HepG2 (cell line): ENCODE measurements around the gene SPAG7. TPM values are rescaled to one million over a fixed set of nuclear protein-coding genes. Genes with fewer than 3 reads are reported as not detected.
A peak's percentile ranks its signal among the peaks of the same experiment; 100 is the strongest.

Experiments
- CAMTA2 ChIP-seq: sonication (generic); formaldehyde crosslinking; IDR thresholded peaks from 2 replicates; pipeline ENCODE4 v1.4.0; 2020; ENCODE audit warnings: mild to moderate bottlenecking, missing genetic modification reagents, borderline replicate concordance
- DDIT3 ChIP-seq: sonication (generic); formaldehyde crosslinking; IDR thresholded peaks from 2 replicates; pipeline ENCODE4 v1.4.0; 2020; ENCODE audit warnings: mild to moderate bottlenecking, missing genetic modification reagents
- GPBP1L1 ChIP-seq: sonication (generic); formaldehyde crosslinking; IDR thresholded peaks from 2 replicates; pipeline ENCODE4 v1.5.0; 2020; ENCODE audit warnings: mild to moderate bottlenecking, missing genetic modification reagents
- HNRNPLL ChIP-seq: fragments of 200-400 bp; formaldehyde crosslinking; IDR thresholded peaks from 2 replicates; pipeline ENCODE4 v1.6.1; 2017; ENCODE audit warnings: mild to moderate bottlenecking, low read depth, low read length; ENCODE audit not compliant: poor library complexity, severe bottlenecking
- MEIS2 ChIP-seq: sonication (generic); formaldehyde crosslinking; IDR thresholded peaks from 2 replicates; pipeline ENCODE4 v1.9.0; 2021; ENCODE audit warnings: mild to moderate bottlenecking, missing genetic modification reagents
- SIX4 ChIP-seq: sonication (generic); formaldehyde crosslinking; IDR thresholded peaks from 2 replicates; pipeline ENCODE4 v1.4.0; 2020; ENCODE audit warnings: missing genetic modification reagents
- SP5 ChIP-seq: IDR thresholded peaks from 2 replicates; pipeline ENCODE4 v1.6.1; 2016; ENCODE audit warnings: low read depth, borderline replicate concordance
- SRSF4 ChIP-seq: fragments of 200-400 bp; formaldehyde crosslinking; IDR thresholded peaks from one replicate; pipeline ENCODE4 v1.6.1; 2018; ENCODE audit warnings: mild to moderate bottlenecking, low read depth, low read length, moderate library complexity; ENCODE audit not compliant: poor library complexity, severe bottlenecking
- TAF15 ChIP-seq: fragments of 200-400 bp; formaldehyde crosslinking; IDR thresholded peaks from one replicate; pipeline ENCODE4 v1.6.1; 2018; ENCODE audit warnings: mild to moderate bottlenecking, low read depth, low read length; ENCODE audit not compliant: poor library complexity, severe bottlenecking
- ZEB1 ChIP-seq: IDR thresholded peaks from 2 replicates; pipeline ENCODE4 v1.6.1; 2012; ENCODE audit warnings: mild to moderate bottlenecking, low read depth, inconsistent platforms; ENCODE audit not compliant: insufficient replicate concordance
- ZFP41 ChIP-seq: sonication (generic); formaldehyde crosslinking; IDR thresholded peaks from 2 replicates; pipeline ENCODE4 v1.4.0; 2020; ENCODE audit warnings: mild to moderate bottlenecking, missing genetic modification reagents, borderline replicate concordance
- ZNF772 ChIP-seq: sonication (generic); formaldehyde crosslinking; IDR thresholded peaks from 2 replicates; pipeline ENCODE4 v1.5.0; 2020; ENCODE audit warnings: mild to moderate bottlenecking, missing genetic modification reagents
- ZNF781 ChIP-seq: sonication (generic); formaldehyde crosslinking; IDR thresholded peaks from 2 replicates; pipeline ENCODE4 v1.5.1; 2020; ENCODE audit warnings: borderline replicate concordance, mild to moderate bottlenecking, missing genetic modification reagents; ENCODE audit errors: not compliant biosample characterization
- ZNF83 ChIP-seq: sonication (generic); formaldehyde crosslinking; IDR thresholded peaks from 2 replicates; pipeline ENCODE4 v1.4.0; 2020; ENCODE audit warnings: missing genetic modification reagents, mild to moderate bottlenecking, borderline replicate concordance
- ZZZ3 ChIP-seq: sonication (generic); formaldehyde crosslinking; IDR thresholded peaks from 2 replicates; pipeline ENCODE4 v1.4.0; 2020; ENCODE audit warnings: missing genetic modification reagents, mild to moderate bottlenecking, borderline replicate concordance
- polyA plus RNA-seq, 8 experiments: library from polyadenylated mRNA; depleted of rRNA in 3 of 8; stranded (reverse) in 7 of 8; unstranded in 1 of 8; fragments of >200 nt; fragmentation: Illumina TruSeq in 4 of 8; extraction: Trizol in 4 of 8; gene quantifications; 2 replicates each; pipeline versions ENCODE4 v1.2.1 to v1.2.3, GENCODE V29; 2011 to 2016; ENCODE audit warnings: low read depth in 4 of 8, missing spikeins in 1 of 8, mixed read lengths in 1 of 8; ENCODE audit not compliant: insufficient read depth in 1 of 8
- total RNA-seq, 5 experiments: library from RNA; depleted of rRNA; stranded (reverse); fragments of >200 nt; fragmentation: Illumina TruSeq; extraction: Trizol; gene quantifications; 2 replicates each; pipeline ENCODE4 v1.2.3, GENCODE V29; 2016; ENCODE audit warnings: low read depth in 1 of 5
- TF ChIP-seq, protein P1 (sequence below): sonication (generic); formaldehyde crosslinking; IDR thresholded peaks from 2 replicates; pipeline ENCODE4 v1.4.0; 2020; ENCODE audit warnings: missing genetic modification reagents
- TF ChIP-seq, protein P2 (sequence below): sonication (generic); formaldehyde crosslinking; IDR thresholded peaks from 2 replicates; pipeline ENCODE4 v1.4.0; 2020; ENCODE audit warnings: missing genetic modification reagents
- TF ChIP-seq, protein P3 (sequence below): sonication (generic); formaldehyde crosslinking; IDR thresholded peaks from 2 replicates; pipeline ENCODE4 v1.4.0; 2020; ENCODE audit warnings: mild to moderate bottlenecking, low read depth, missing genetic modification reagents

The SPAG7 gene
- total and polyA plus RNA-seq, 2 of the 13 experiments (the other 11 are each of a cell fraction or from before 2014, with no cell fraction given) = 51.0 to 59.0 TPM

- TF ChIP-seq SP5 (CRISPR knock-in tag) = no peak; the same call in 1 of the 2 replicates
- 0 out of 2 replicates have a peak, but pooled peaks have one; percentile 4 for TF ChIP-seq MEIS2 (CRISPR knock-in tag)
- TF ChIP-seq SRSF4 = no peak
- peak; percentile 63 for TF ChIP-seq ZNF772
- TF ChIP-seq ZEB1 = no peak
- no peak for TF ChIP-seq ZNF781 (CRISPR knock-in tag)
- no peak for TF ChIP-seq DDIT3 (CRISPR knock-in tag)
- TF ChIP-seq TAF15 = peak; percentile 62
- peak; percentile 39 for TF ChIP-seq HNRNPLL
- TF ChIP-seq, protein P1, sequence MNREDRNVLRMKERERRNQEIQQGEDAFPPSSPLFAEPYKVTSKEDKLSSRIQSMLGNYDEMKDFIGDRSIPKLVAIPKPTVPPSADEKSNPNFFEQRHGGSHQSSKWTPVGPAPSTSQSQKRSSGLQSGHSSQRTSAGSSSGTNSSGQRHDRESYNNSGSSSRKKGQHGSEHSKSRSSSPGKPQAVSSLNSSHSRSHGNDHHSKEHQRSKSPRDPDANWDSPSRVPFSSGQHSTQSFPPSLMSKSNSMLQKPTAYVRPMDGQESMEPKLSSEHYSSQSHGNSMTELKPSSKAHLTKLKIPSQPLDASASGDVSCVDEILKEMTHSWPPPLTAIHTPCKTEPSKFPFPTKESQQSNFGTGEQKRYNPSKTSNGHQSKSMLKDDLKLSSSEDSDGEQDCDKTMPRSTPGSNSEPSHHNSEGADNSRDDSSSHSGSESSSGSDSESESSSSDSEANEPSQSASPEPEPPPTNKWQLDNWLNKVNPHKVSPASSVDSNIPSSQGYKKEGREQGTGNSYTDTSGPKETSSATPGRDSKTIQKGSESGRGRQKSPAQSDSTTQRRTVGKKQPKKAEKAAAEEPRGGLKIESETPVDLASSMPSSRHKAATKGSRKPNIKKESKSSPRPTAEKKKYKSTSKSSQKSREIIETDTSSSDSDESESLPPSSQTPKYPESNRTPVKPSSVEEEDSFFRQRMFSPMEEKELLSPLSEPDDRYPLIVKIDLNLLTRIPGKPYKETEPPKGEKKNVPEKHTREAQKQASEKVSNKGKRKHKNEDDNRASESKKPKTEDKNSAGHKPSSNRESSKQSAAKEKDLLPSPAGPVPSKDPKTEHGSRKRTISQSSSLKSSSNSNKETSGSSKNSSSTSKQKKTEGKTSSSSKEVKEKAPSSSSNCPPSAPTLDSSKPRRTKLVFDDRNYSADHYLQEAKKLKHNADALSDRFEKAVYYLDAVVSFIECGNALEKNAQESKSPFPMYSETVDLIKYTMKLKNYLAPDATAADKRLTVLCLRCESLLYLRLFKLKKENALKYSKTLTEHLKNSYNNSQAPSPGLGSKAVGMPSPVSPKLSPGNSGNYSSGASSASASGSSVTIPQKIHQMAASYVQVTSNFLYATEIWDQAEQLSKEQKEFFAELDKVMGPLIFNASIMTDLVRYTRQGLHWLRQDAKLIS (CRISPR knock-in tag) = no peak
- TF ChIP-seq, protein P2, sequence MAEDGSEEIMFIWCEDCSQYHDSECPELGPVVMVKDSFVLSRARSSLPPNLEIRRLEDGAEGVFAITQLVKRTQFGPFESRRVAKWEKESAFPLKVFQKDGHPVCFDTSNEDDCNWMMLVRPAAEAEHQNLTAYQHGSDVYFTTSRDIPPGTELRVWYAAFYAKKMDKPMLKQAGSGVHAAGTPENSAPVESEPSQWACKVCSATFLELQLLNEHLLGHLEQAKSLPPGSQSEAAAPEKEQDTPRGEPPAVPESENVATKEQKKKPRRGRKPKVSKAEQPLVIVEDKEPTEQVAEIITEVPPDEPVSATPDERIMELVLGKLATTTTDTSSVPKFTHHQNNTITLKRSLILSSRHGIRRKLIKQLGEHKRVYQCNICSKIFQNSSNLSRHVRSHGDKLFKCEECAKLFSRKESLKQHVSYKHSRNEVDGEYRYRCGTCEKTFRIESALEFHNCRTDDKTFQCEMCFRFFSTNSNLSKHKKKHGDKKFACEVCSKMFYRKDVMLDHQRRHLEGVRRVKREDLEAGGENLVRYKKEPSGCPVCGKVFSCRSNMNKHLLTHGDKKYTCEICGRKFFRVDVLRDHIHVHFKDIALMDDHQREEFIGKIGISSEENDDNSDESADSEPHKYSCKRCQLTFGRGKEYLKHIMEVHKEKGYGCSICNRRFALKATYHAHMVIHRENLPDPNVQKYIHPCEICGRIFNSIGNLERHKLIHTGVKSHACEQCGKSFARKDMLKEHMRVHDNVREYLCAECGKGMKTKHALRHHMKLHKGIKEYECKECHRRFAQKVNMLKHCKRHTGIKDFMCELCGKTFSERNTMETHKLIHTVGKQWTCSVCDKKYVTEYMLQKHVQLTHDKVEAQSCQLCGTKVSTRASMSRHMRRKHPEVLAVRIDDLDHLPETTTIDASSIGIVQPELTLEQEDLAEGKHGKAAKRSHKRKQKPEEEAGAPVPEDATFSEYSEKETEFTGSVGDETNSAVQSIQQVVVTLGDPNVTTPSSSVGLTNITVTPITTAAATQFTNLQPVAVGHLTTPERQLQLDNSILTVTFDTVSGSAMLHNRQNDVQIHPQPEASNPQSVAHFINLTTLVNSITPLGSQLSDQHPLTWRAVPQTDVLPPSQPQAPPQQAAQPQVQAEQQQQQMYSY (CRISPR knock-in tag) = no peak
- no peak for TF ChIP-seq CAMTA2
- peak; percentile 44; the same call in 1 of the 2 replicates for TF ChIP-seq SIX4
- no peak for TF ChIP-seq ZFP41 (CRISPR knock-in tag)
- no peak for TF ChIP-seq ZZZ3 (CRISPR knock-in tag)
- no peak for TF ChIP-seq ZNF83
- no peak for TF ChIP-seq GPBP1L1 (CRISPR knock-in tag)
- TF ChIP-seq, protein P3, sequence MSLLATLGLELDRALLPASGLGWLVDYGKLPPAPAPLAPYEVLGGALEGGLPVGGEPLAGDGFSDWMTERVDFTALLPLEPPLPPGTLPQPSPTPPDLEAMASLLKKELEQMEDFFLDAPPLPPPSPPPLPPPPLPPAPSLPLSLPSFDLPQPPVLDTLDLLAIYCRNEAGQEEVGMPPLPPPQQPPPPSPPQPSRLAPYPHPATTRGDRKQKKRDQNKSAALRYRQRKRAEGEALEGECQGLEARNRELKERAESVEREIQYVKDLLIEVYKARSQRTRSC (CRISPR knock-in tag) = no peak
Observed at GRCh38 chr17:4986951-4987766, 19.5 kb upstream of the SPAG7 start, which contains the start of gene CAMTA2 (continued).
